ENCODE measurements around the gene MAN1C1.

DNA sequence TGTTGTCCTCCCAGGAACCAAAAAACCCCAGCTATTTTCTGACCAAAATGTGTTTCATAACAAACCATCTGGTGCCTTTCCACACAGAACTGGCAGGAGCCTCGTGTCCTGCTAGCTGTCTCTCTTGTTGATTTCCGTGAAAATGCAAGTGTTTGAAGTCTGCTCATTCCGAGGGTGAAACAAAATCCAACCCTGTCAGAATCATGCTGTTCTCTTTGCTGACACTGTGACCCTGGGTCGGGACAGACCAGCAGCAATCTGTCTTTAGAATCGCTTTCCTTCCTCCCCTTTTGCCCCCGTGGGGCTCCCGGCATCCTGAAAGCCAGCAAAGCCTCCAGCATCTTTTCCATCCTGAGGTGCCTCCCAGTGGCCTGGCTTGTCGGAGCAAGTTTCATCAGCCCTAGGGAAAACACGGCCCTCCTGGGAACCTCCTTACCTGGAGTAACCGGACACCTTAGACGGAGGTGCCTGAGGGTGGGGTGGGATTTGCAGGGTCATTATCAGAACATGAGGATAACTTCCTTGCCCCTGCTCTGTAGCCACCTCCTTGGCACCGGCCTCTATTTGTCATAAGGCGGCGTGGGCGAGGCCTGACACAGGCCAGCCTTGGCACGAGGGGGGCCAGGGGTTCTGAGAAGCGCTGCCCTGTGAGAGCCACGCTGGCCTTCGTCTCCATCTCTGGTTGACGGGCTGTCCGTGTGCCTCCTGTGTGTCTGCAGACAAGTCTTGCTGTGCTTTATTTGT, 48.3 kb upstream of the MAN1C1 start:
- TF ChIP-seq TCF7L2 (IDR thresholded peaks at IDR 0.05; ENCODE audit: low read depth, low read length) (no peak), SIN3A (IDR thresholded peaks at IDR 0.05; ENCODE audit: borderline replicate concordance, insufficient read depth, low read depth, low read length) (no peak), POLR2AphosphoS5 (IDR thresholded peaks at IDR 0.05; ENCODE audit: low read depth, low read length) (no peak)
- TF ChIP-seq, protein P1, sequence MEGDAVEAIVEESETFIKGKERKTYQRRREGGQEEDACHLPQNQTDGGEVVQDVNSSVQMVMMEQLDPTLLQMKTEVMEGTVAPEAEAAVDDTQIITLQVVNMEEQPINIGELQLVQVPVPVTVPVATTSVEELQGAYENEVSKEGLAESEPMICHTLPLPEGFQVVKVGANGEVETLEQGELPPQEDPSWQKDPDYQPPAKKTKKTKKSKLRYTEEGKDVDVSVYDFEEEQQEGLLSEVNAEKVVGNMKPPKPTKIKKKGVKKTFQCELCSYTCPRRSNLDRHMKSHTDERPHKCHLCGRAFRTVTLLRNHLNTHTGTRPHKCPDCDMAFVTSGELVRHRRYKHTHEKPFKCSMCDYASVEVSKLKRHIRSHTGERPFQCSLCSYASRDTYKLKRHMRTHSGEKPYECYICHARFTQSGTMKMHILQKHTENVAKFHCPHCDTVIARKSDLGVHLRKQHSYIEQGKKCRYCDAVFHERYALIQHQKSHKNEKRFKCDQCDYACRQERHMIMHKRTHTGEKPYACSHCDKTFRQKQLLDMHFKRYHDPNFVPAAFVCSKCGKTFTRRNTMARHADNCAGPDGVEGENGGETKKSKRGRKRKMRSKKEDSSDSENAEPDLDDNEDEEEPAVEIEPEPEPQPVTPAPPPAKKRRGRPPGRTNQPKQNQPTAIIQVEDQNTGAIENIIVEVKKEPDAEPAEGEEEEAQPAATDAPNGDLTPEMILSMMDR (IDR thresholded peaks at IDR 0.05): no peak
